ENCODE measurements around the gene TADA3. TPM values are rescaled to one million over a fixed set of nuclear protein-coding genes. Genes with fewer than 3 reads are reported as not detected.

TADA3 gene
- total RNA-seq, 2 experiments from 2014 or later: 88.1 to 88.3 TPM

GRCh38 chr3:9808345-9809037, 16.2 kb upstream of the TADA3 start:
- H3K27ac Mint-ChIP-seq: peak overlapping the region; percentile 93
- no peaks in the 10 kb centered on the region for H3K9me3 Mint-ChIP-seq
- H3K36me3 Mint-ChIP-seq (ENCODE audit: low read depth): peaks cover 71% of the 10 kb centered on the region
- H3K4me3 Mint-ChIP-seq: peak overlapping the region; percentile 86
- DNase-seq: peak; percentile 59
- ChIA-PET CTCF (interaction anchor here (0.5 to 2.9 kb wide), 13 partner anchors 12 to 351 kb away, joined by 3 to 20 read pairs (median 4); partner anchors contain the start of genes ARPC4, CRELD1 and TADA3), POLR2A (interaction anchor here (0.6 to 9.4 kb wide), 16 partner anchors 9 to 444 kb away, joined by 3 to 137 read pairs (median 4); partner anchors contain the start of genes ARPC4, BRPF1, CAMK1 and CRELD1)
- peaks cover 54% of the 10 kb centered on the region for H3K4me1 Mint-ChIP-seq
- no peaks in the 10 kb centered on the region for H3K27me3 Mint-ChIP-seq

- DNase-seq: no peak
- H3K27me3 Mint-ChIP-seq: no peaks in the 10 kb centered on the region
- ChIA-PET POLR2A (interaction anchor here (0.9 to 9.4 kb wide), 12 partner anchors 8 to 159 kb away, joined by 3 to 137 read pairs (median 5); partner anchors contain the start of genes ARPC4, BRPF1, CAMK1 and CRELD1), CTCF (interaction anchor here (0.8 to 2.9 kb wide), 11 partner anchors 12 to 352 kb away, joined by 3 to 20 read pairs (median 4); partner anchors contain the start of genes ARPC4 and TADA3)
- peaks cover 59% of the 10 kb centered on the region for H3K4me1 Mint-ChIP-seq
- H3K27ac Mint-ChIP-seq: peak overlapping the region; percentile 93
- H3K36me3 Mint-ChIP-seq (ENCODE audit: low read depth): peaks cover 71% of the 10 kb centered on the region
- H3K9me3 Mint-ChIP-seq: no peaks in the 10 kb centered on the region
- H3K4me3 Mint-ChIP-seq: no peak overlapping the region
Observed at GRCh38 chr3:9807981-9808344, 15.7 kb upstream of the TADA3 start.

- ChIA-PET POLR2A (interaction anchor here (1.3 to 9.4 kb wide), 4 partner anchors 13 to 126 kb away, joined by 3 to 137 read pairs (median 4); partner anchors contain the start of genes ARPC4, CRELD1 and TADA3), CTCF (interaction anchor here (0.8 to 2.1 kb wide), 4 partner anchors 11 to 87 kb away, joined by 3 to 6 read pairs (median 5); no protein-coding TSS in a partner anchor)
- peak overlapping the region; percentile 93 for H3K27ac Mint-ChIP-seq
- H3K27me3 Mint-ChIP-seq: no peaks in the 10 kb centered on the region
- H3K4me1 Mint-ChIP-seq: peaks cover 59% of the 10 kb centered on the region
- no peak for DNase-seq
- H3K36me3 Mint-ChIP-seq (ENCODE audit: low read depth): peaks cover 73% of the 10 kb centered on the region
- no peak overlapping the region for H3K4me3 Mint-ChIP-seq
- no peaks in the 10 kb centered on the region for H3K9me3 Mint-ChIP-seq
Observed at GRCh38 chr3:9806688-9807589, 14.7 kb upstream of the TADA3 start.

GRCh38 chr3:9806137-9806536, 13.9 kb upstream of the TADA3 start:
- Mint-ChIP-seq H3K27ac (no peak overlapping the region), H3K4me1 (peaks cover 52% of the 10 kb centered on the region), H3K9me3 (no peaks in the 10 kb centered on the region), H3K4me3 (no peak overlapping the region), H3K36me3 (ENCODE audit: low read depth) (peaks cover 71% of the 10 kb centered on the region), H3K27me3 (no peaks in the 10 kb centered on the region)
- POLR2A ChIA-PET: interaction anchor here (1.4 to 9.4 kb wide), 3 partner anchors 12 to 69 kb away, joined by 3 to 137 read pairs (median 4); partner anchors contain the start of genes ARPC4 and TADA3
- DNase-seq: no peak
- CTCF ChIA-PET: no interaction called here

GRCh38 chr3:9804996-9805395, 12.7 kb upstream of the TADA3 start:
- Mint-ChIP-seq H3K4me3 (no peak overlapping the region), H3K4me1 (peaks cover 44% of the 10 kb centered on the region), H3K36me3 (ENCODE audit: low read depth) (peaks cover 73% of the 10 kb centered on the region), H3K9me3 (no peaks in the 10 kb centered on the region), H3K27me3 (no peaks in the 10 kb centered on the region), H3K27ac (no peak overlapping the region)
- no peak for DNase-seq
- ChIA-PET CTCF (interaction anchor here (0.6 to 1.5 kb wide), 4 partner anchors 22 to 178 kb away, joined by 3 to 7 read pairs (median 4); partner anchors contain the start of gene CRELD1), POLR2A (interaction anchor here (0.8 to 9.4 kb wide), 5 partner anchors 11 to 68 kb away, joined by 3 to 137 read pairs (median 4); partner anchors contain the start of genes ARPC4, OGG1 and TADA3)

- ChIA-PET CTCF (no interaction called here), POLR2A (interaction anchor here (1.0 to 9.4 kb wide), 5 partner anchors 10 to 72 kb away, joined by 3 to 137 read pairs (median 4); partner anchors contain the start of genes ARPC4, BRPF1, CAMK1 and TADA3)
- no peaks in the 10 kb centered on the region for H3K9me3 Mint-ChIP-seq
- no peak overlapping the region for H3K4me3 Mint-ChIP-seq
- DNase-seq: no peak
- no peaks in the 10 kb centered on the region for H3K27me3 Mint-ChIP-seq
- H3K27ac Mint-ChIP-seq: no peak overlapping the region
- peaks cover 81% of the 10 kb centered on the region for H3K36me3 Mint-ChIP-seq (ENCODE audit: low read depth)
- H3K4me1 Mint-ChIP-seq: peaks cover 31% of the 10 kb centered on the region
Observed at GRCh38 chr3:9803494-9803893, 11.2 kb upstream of the TADA3 start.

GRCh38 chr3:9800529-9800928, 8.3 kb upstream of the TADA3 start:
- Mint-ChIP-seq H3K36me3 (ENCODE audit: low read depth) (peaks cover 79% of the 10 kb centered on the region), H3K9me3 (no peaks in the 10 kb centered on the region), H3K27me3 (no peaks in the 10 kb centered on the region), H3K4me1 (peaks cover 27% of the 10 kb centered on the region), H3K4me3 (no peak overlapping the region), H3K27ac (no peak overlapping the region)
- POLR2A ChIA-PET: interaction anchor here (0.8 kb wide), 1 partner anchor 13 kb away, joined by 3 read pairs; no protein-coding TSS in a partner anchor
- no peak for DNase-seq
- CTCF ChIA-PET: no interaction called here

- H3K4me1 Mint-ChIP-seq: peaks cover 37% of the 10 kb centered on the region
- H3K36me3 Mint-ChIP-seq (ENCODE audit: low read depth): peaks cover 69% of the 10 kb centered on the region
- H3K9me3 Mint-ChIP-seq: no peaks in the 10 kb centered on the region
- DNase-seq: no peak
- POLR2A ChIA-PET: interaction anchor here (0.5 to 8.7 kb wide), 4 partner anchors 9 to 523 kb away, joined by 3 to 137 read pairs (median 3); partner anchors contain the start of genes SEC13 and TTLL3
- CTCF ChIA-PET: interaction anchor here (0.7 to 1.0 kb wide), 3 partner anchors 10 to 104 kb away, joined by 3 to 4 read pairs (median 3); no protein-coding TSS in a partner anchor
- H3K27ac Mint-ChIP-seq: peak overlapping the region; percentile 10
- H3K4me3 Mint-ChIP-seq: no peak overlapping the region
- H3K27me3 Mint-ChIP-seq: no peaks in the 10 kb centered on the region
Observed at GRCh38 chr3:9797196-9797945, 5.1 kb upstream of the TADA3 start.

- H3K27ac Mint-ChIP-seq: peak overlapping the region; percentile 47
Observed at GRCh38 chr3:9795207-9795606, 2.9 kb upstream of the TADA3 start.

GRCh38 chr3:9794400-9794799, 2.1 kb upstream of the TADA3 start:
- POLR2A ChIA-PET: interaction anchor here (0.9 to 8.7 kb wide), 5 partner anchors 12 to 398 kb away, joined by 4 to 137 read pairs (median 56); partner anchors contain the start of genes OGG1 and TTLL3
- peak overlapping the region; percentile 58 for H3K27ac Mint-ChIP-seq
- H3K4me3 Mint-ChIP-seq: peak overlapping the region; percentile 97
- H3K27me3 Mint-ChIP-seq: no peaks in the 10 kb centered on the region
- CTCF ChIA-PET: interaction anchor here (1.5 kb wide), 1 partner anchor 67 kb away, joined by 4 read pairs; no protein-coding TSS in a partner anchor
- no peak for DNase-seq
- no peaks in the 10 kb centered on the region for H3K9me3 Mint-ChIP-seq
- peaks cover 69% of the 10 kb centered on the region for H3K36me3 Mint-ChIP-seq (ENCODE audit: low read depth)
- H3K4me1 Mint-ChIP-seq: peaks cover 59% of the 10 kb centered on the region

More at GRCh38 chr3:9795207-9795606, 2.9 kb upstream of the TADA3 start:
- CTCF ChIA-PET: interaction anchor here (1.5 kb wide), 1 partner anchor 68 kb away, joined by 4 read pairs; no protein-coding TSS in a partner anchor
- H3K4me3 Mint-ChIP-seq: peak overlapping the region; percentile 35
- no peaks in the 10 kb centered on the region for H3K9me3 Mint-ChIP-seq
- DNase-seq: no peak
- POLR2A ChIA-PET: interaction anchor here (1.1 to 8.7 kb wide), 2 partner anchors 11 to 138 kb away, joined by 3 to 137 read pairs; partner anchors contain the start of gene TTLL3
- H3K36me3 Mint-ChIP-seq (ENCODE audit: low read depth): peaks cover 72% of the 10 kb centered on the region
- H3K27me3 Mint-ChIP-seq: no peaks in the 10 kb centered on the region
- peaks cover 55% of the 10 kb centered on the region for H3K4me1 Mint-ChIP-seq

GRCh38 chr3:9793161-9793781, 998 bp upstream of the TADA3 start:
- POLR2A ChIA-PET: interaction anchor here (0.7 to 8.7 kb wide), 30 partner anchors 13 to 527 kb away, joined by 3 to 137 read pairs (median 6); partner anchors contain the start of genes BRPF1, CAMK1, CRELD1 and EMC3
- peaks cover 68% of the 10 kb centered on the region for H3K36me3 Mint-ChIP-seq (ENCODE audit: low read depth)
- CTCF ChIA-PET: interaction anchor here (0.6 to 1.9 kb wide), 10 partner anchors 13 to 407 kb away, joined by 3 to 20 read pairs (median 5); partner anchors contain the start of genes CRELD1, OGG1 and TTLL3
- DNase-seq: peak; percentile 44
- no peaks in the 10 kb centered on the region for H3K27me3 Mint-ChIP-seq
- peak overlapping the region; percentile 99 for H3K27ac Mint-ChIP-seq
- no peaks in the 10 kb centered on the region for H3K9me3 Mint-ChIP-seq
- H3K4me3 Mint-ChIP-seq: peak overlapping the region; percentile 97
- peaks cover 63% of the 10 kb centered on the region for H3K4me1 Mint-ChIP-seq

All from activated CD4-positive, alpha-beta memory T cell treated with anti-CD3 and anti-CD28 coated beads, Interleukin-2, amount 10 ng/mL, durations not matched to agents 7 days and 5 days (primary cell).